Cardiac septum (tissue), 1 donor: Measurements from ENCODE around the gene APBA2. TPM values are rescaled to one million over a fixed set of nuclear protein-coding genes. Genes with fewer than 3 reads are reported as not detected.
"Not testable (repeated sequence)": the region's sequence is repeated elsewhere in the genome, so short reads cannot be mapped to it uniquely, and the experiment has no call there.

ENCODE experiments used
- DNase-seq: peaks from one replicate; pipeline ENCODE4 v3.0.0-alpha.2; 2020; ENCODE audit warnings: low spot score
- intact Hi-C: fragments of 100-400 bp; cut with DNase I; formaldehyde crosslinking; loops from one replicate; pipeline ENCODE4 v1.14.0; 2022
- total RNA-seq: library from RNA; stranded (reverse); fragmentation: NEBNext Ultra II Directional; extraction: Animal tissue kit (Norgen Biotek cat#: 25700); gene quantifications from one replicate; pipeline ENCODE4 v1.2.1, GENCODE V29; 2021
- donor health status: DM: no; HTN: no; CAD: no.

The APBA2 gene
- total RNA-seq, 1 donor from 2014 or later = 0.57 TPM

DNA sequence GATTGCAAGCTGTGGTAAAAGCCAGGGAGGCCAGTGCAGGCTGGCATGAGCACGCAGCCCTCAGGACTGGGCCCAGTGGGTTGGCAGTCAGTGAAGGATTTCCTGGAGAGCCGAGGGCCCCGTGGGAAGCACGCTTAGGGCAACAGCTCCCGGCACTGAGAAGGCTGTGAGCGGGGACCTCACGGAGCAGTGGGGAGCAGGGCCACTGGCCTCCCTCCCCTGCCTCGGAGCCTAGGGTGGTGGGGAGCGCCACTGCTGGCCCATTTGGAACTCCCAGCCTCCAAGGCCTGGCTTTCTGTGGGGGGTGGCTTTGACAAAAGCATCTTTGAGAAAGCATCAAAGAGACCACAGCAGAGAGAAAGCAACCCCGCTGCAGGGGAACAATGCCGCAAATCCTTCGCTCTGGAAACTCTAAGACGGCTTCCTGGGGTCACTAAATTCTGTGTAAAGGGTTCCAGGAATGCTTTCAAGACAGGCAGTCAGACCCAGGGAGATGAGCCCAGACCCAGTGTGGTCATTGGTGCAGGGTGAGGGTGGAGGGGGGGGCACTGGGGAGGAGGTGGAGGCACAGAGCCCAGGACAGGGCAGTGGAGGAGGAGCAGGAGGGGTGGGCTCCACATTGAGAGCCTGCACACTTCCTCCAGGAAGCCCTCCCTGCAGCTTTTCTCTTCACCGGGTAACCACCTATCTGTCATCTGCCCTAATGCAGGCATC, 9.5 kb upstream of the APBA2 start:
- no peak for DNase-seq
- intact Hi-C loops = no loop called here

GRCh38 chr15:28876845-28877185, 9.0 kb upstream of the APBA2 start:
- DNase-seq = no peak
- intact Hi-C loops = no loop called here

DNA sequence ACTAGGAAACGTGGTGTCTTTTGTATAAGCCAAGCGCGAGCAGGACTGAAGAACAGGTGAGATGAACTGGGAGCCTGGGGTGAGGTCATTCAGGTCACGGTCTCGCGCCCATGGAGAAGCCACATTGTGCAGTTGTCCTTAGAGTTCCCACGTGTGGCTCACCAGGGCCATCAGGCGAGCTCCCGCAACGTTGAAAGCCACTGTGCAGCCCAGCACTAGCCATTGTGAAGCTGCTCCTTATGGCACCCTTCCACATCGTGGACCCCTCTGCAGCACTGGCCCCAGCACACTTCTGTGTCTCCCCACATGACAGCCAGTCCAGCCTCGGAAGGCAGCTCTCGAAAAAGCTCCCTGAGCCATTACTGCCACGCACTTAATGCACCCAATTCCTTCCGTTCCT, 7.6 kb upstream of the APBA2 start:
- intact Hi-C loops = no loop called here
- no peak for DNase-seq

DNA sequence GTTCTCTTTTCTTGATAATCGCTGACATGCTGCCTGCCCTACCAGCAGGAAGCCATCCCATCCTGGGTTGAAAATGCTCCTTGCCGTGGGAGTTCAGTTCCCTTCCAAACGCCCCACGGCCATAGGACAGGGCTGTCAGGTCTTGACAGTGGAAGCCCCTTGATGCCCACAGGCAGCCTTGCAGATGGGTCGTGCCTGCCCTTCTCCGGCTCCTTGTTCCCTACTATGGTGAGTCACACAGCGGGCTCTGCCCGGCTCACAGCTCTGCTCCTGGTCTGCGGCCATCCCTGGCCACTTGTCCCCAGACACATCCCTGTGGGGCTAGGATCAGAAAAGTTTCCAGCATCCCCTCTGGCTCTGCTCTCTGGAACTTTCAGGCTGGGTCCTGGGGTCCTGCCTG, 6.2 kb upstream of the APBA2 start:
- DNase-seq = no peak

GRCh38 chr15:28880680-28881079, 5.1 kb upstream of the APBA2 start:
- DNase-seq = no peak
- intact Hi-C loops = no loop called here

More for the DNA sequence above, 6.2 kb upstream of the APBA2 start:
- intact Hi-C loops = no loop called here

- DNase-seq = no peak
- intact Hi-C loops = no loop called here
Measured at GRCh38 chr15:28881170-28881569, 4.6 kb upstream of the APBA2 start.

GRCh38 chr15:28881600-28881999, 4.2 kb upstream of the APBA2 start:
- intact Hi-C loops = no loop called here
- DNase-seq = no peak

- no peak for DNase-seq
- intact Hi-C loops = no loop called here
Measured at GRCh38 chr15:28884151-28884940, 1.4 kb upstream of the APBA2 start.

DNA sequence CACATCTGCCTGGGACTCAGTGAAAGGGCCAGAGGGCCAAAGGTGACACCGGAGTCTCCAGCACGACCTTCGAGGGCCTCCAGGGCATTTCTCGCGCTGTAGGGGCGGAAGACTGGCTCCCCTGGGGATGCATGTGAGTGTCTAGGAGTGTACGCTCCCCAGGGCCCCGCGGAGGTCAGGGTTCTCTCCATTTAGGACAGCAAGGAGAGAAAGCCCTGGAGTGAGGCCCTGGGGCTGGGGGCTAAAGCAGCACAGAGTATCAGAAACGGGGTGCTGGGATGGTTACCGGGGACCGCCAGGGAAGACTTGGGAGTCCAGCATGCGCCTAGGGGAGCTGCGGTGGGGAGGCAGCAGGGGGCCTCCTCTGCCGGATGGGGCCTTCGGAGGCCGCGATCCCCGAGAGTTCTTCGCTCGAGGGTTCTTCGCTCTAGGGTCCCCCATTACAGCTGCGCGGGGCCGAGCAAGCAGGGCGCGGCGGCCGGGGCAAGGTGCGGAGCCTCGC, 595 bp upstream of the APBA2 start:
- no peak for DNase-seq
- intact Hi-C loops = no loop called here

GRCh38 chr15:28886431-28887338, 911 bp downstream of the APBA2 start:
- intact Hi-C loops = no loop called here
- no peak for DNase-seq

DNA sequence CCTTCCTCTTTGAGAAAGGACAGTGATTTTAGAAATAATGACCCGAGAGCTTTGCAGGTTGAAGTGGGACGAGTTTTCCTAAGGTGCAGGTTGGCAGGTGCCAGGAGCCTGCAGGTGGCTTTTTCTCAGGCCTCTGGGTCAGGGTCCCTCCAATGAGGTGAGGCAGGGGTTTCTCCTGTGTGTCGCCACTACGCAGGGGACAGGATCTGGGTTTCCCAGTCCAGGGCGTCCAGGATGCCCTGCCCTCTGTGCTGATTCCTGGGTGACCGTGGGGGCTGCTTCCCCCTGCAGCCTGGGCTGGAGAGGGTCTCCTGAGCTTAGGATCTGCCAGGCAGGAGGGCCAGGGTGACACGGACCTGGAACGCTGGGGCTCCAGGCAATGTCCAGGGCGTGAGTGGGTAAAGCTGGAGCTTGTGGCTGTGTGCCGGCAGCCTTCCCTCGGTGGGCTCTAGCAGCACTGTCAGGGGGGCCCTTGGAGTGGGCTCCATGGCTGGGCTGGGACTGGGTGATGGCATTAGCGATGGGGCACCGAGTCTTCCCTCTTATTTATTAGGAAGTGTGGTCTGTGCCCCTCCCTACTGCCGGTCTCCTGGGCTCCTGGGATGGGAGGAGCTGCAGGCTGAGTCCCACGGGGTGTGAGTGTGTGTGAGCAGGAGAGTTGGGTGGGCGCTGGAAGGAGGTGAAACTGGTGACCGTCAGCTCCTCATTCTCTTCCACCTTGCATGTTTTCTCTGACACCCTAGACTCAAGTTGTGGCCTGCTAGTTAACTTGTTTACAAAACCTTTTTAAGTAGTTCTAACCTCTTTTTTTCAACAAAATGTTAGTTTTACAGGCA, 1.8 kb downstream of the APBA2 start:
- intact Hi-C loops = no loop called here
- DNase-seq = no peak

- intact Hi-C loops = no loop called here
- DNase-seq = no peak
Measured at GRCh38 chr15:28888302-28888894, 2.6 kb downstream of the APBA2 start.

GRCh38 chr15:28888900-28889299, 3.1 kb downstream of the APBA2 start:
- no peak for DNase-seq
- intact Hi-C loops = no loop called here

DNA sequence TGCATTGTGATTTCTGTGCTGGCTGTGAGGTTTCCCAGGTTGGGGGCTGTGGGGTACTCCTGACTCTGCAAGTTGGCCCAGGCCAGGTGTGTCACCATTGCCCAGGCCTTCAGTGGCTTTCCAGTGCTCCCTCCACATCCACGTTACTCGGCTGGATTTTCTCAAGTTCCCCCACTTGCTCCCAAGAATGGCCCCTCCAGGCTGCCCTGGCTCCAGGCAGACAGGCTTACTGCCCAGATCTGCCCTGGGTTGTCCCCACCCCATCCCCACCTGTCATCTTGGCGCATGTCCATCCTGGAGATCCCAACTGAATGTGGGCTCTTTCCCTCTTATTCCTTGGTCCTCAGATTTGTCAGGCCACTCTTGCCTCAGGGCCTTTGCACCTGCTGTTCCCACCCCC, 3.6 kb downstream of the APBA2 start:
- intact Hi-C loops = no loop called here
- no peak for DNase-seq

DNA sequence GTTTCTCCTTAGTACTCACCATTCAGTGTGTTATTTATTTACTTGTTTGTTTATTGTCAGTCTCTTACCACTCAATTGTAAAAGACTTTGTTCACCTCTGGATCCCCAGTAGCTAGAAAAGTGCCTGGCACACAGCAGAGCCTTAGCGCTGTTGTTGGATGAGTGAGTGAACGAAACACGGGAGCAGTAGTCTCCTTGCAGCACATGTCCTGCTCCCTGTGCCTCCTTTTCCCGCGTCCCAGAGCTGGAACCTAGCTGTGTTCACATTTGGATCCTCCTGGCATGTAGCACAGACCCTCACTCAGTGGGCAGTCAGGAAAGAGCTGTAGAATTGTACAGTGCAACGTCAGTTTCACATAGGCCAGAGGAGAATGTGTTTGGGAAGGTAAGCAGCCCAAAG, 4.1 kb downstream of the APBA2 start:
- DNase-seq, intact Hi-C loops: not testable (repeated sequence)

GRCh38 chr15:28890291-28890690, 4.5 kb downstream of the APBA2 start:
- not testable (repeated sequence) for DNase-seq

GRCh38 chr15:28890711-28891495, 5.1 kb downstream of the APBA2 start:
- intact Hi-C loops = no loop called here
- DNase-seq = no peak

More at GRCh38 chr15:28890291-28890690, 4.5 kb downstream of the APBA2 start:
- intact Hi-C loops = not testable (repeated sequence)

GRCh38 chr15:28891588-28891987, 5.8 kb downstream of the APBA2 start:
- intact Hi-C loops = no loop called here
- no peak for DNase-seq
